IMR-90 (cell line): ENCODE data around the gene ARHGAP18. TPM values are rescaled to one million over a fixed set of nuclear protein-coding genes. Genes with fewer than 3 reads are reported as not detected.

Source experiments
- ATAC-seq: fragments of 200-7000 bp; cut with Tn5 transposase; 2 replicates; pipeline ENCODE4 v1.9.1; 2020; ENCODE audit warnings: low read depth, mild to moderate bottlenecking, moderate library complexity
- BruUV-seq: library from RNA; stranded (reverse); fragments of 400-500 nt; replicated peaks from 2 replicates; lab custom pipeline; 2021; lab: Mats Ljungman, UMichigan
- CTCF ChIA-PET: fragments of 300-600 bp; formaldehyde crosslinking; extraction: SDS; loops from one replicate; lab custom pipeline; 2021; ENCODE audit warnings: antibody characterized with exemption; lab: Yijun Ruan, JAX
- POLR2A ChIA-PET: fragments of 300-600 bp; sonication (Branson Sonifier 250); formaldehyde crosslinking; loops from one replicate; lab custom pipeline; 2022; ENCODE audit warnings: antibody characterized with exemption; ENCODE audit not compliant: unreplicated experiment; lab: Charles Lee
- DNase-seq: peaks from one replicate; pipeline ENCODE4 v3.0.0; 2013
- H2AFZ ChIP-seq: replicated peaks from 2 replicates; pipeline ENCODE3; 2013; ENCODE audit warnings: low read length, mild to moderate bottlenecking; ENCODE audit not compliant: poor library complexity
- H2AK5ac ChIP-seq: 2 replicates; pipeline ENCODE4 v1.6.1; 2013; ENCODE audit warnings: low read depth, low read length, inconsistent platforms
- H2AK9ac ChIP-seq: replicated peaks from 2 replicates; pipeline ENCODE3; 2013; ENCODE audit warnings: mild to moderate bottlenecking, low read depth, low read length, moderate library complexity; ENCODE audit not compliant: poor library complexity
- H2BK120ac ChIP-seq: 2 replicates; pipeline ENCODE4 v1.6.1; 2013; ENCODE audit warnings: low read depth, low read length, inconsistent platforms
- H2BK15ac ChIP-seq: 3 replicates; pipeline ENCODE4 v1.6.1; 2013; ENCODE audit warnings: low read depth, low read length, inconsistent platforms
- H2BK20ac ChIP-seq: 2 replicates; pipeline ENCODE4 v1.6.1; 2013; ENCODE audit warnings: low read depth, mild to moderate bottlenecking, inconsistent platforms, low read length, moderate library complexity
- H2BK5ac ChIP-seq: 2 replicates; pipeline ENCODE4 v1.6.1; 2013; ENCODE audit warnings: mild to moderate bottlenecking, low read depth, low read length, inconsistent platforms; ENCODE audit not compliant: poor library complexity, severe bottlenecking
- H3K14ac ChIP-seq: replicated peaks from 2 replicates; pipeline ENCODE4 v1.6.1; 2013; ENCODE audit warnings: low read depth, low read length, inconsistent platforms
- H3K18ac ChIP-seq: 2 replicates; pipeline ENCODE4 v1.6.1; 2013; ENCODE audit warnings: low read depth, low read length, control low read depth
- H3K23ac ChIP-seq: 2 replicates; pipeline ENCODE4 v1.6.1; 2013; ENCODE audit warnings: low read depth, low read length, inconsistent platforms
- H3K27ac ChIP-seq: 2 replicates; pipeline ENCODE4 v1.5.1; 2013; ENCODE audit warnings: mild to moderate bottlenecking, control low read depth, low read length; ENCODE audit not compliant: insufficient read depth
- H3K27me3 ChIP-seq: 2 replicates; pipeline ENCODE4 v1.6.1; 2013; ENCODE audit warnings: low read length; ENCODE audit not compliant: control insufficient read depth, insufficient read depth
- H3K36me3 ChIP-seq: 2 replicates; pipeline ENCODE4 v1.6.1; 2013; ENCODE audit warnings: low read length, mixed read lengths; ENCODE audit not compliant: control insufficient read depth, insufficient read depth
- H3K4ac ChIP-seq: 2 replicates; pipeline ENCODE4 v1.6.1; 2013; ENCODE audit warnings: low read depth, low read length, inconsistent platforms
- H3K4me1 ChIP-seq: 2 replicates; pipeline ENCODE4 v1.6.1; 2013; ENCODE audit warnings: low read length, mixed read lengths; ENCODE audit not compliant: control insufficient read depth, insufficient read depth
- H3K4me2 ChIP-seq: 2 replicates; pipeline ENCODE4 v1.6.1; 2013; ENCODE audit warnings: low read depth, mild to moderate bottlenecking, control low read depth, low read length, moderate library complexity
- H3K4me3 ChIP-seq: 2 replicates; pipeline ENCODE4 v1.5.1; 2013; ENCODE audit warnings: low read depth, mild to moderate bottlenecking, control low read depth, low read length, moderate library complexity; ENCODE audit not compliant: insufficient read depth
- H3K56ac ChIP-seq: 2 replicates; pipeline ENCODE4 v1.6.1; 2013; ENCODE audit warnings: low read length, inconsistent platforms; ENCODE audit not compliant: insufficient read depth; ENCODE audit errors: extremely low read depth
- H3K79me1 ChIP-seq, 2 experiments: 2 replicates each; pipeline ENCODE4 v1.6.1; 2013; ENCODE audit warnings: low read length in 2 of 2, inconsistent platforms in 1 of 2, low read depth in 1 of 2
- H3K9ac ChIP-seq: 2 replicates; pipeline ENCODE4 v1.6.1; 2013; ENCODE audit warnings: low read depth, low read length, control low read depth
- H3K9me1 ChIP-seq: 2 replicates; pipeline ENCODE4 v1.6.1; 2013; ENCODE audit warnings: low read length, inconsistent platforms; ENCODE audit not compliant: insufficient read depth
- H3K9me3 ChIP-seq: 2 replicates; pipeline ENCODE4 v1.6.1; 2013; ENCODE audit warnings: low read length; ENCODE audit not compliant: control insufficient read depth, insufficient read depth
- H4K20me1 ChIP-seq: 2 replicates; pipeline ENCODE4 v1.6.1; 2013; ENCODE audit warnings: low read length, inconsistent platforms; ENCODE audit not compliant: insufficient read depth
- H4K5ac ChIP-seq: 2 replicates; pipeline ENCODE4 v1.6.1; 2013; ENCODE audit warnings: mild to moderate bottlenecking, low read depth, low read length, control low read depth
- H4K8ac ChIP-seq, 2 experiments: 2 replicates each; pipeline ENCODE4 v1.6.1; 2013; ENCODE audit warnings: low read depth in 2 of 2, low read length in 2 of 2, control low read depth in 1 of 2, inconsistent platforms in 1 of 2
- H4K91ac ChIP-seq: 2 replicates; pipeline ENCODE4 v1.6.1; 2013; ENCODE audit warnings: low read depth, low read length, inconsistent platforms; ENCODE audit not compliant: insufficient read depth
- BHLHE40 ChIP-seq: fragments of 150-350 bp; IDR thresholded peaks from 2 replicates; pipeline ENCODE4 v1.6.1; 2016; ENCODE audit warnings: mild to moderate bottlenecking, low read depth, low read length
- RCOR1 ChIP-seq: IDR thresholded peaks from 2 replicates; pipeline ENCODE4 v1.6.1; 2012; ENCODE audit warnings: mild to moderate bottlenecking, low read length, improper control_type of control experiment; ENCODE audit not compliant: insufficient replicate concordance
- WGBS, 2 experiments: methylation state at CpG; one replicate each; pipeline versions ENCODE4 v1.1.5 to v1.1.7; 2013; ENCODE audit warnings: missing lambda C conversion rate in 2 of 2; ENCODE audit not compliant: insufficient read length in 1 of 2; ENCODE audit errors: extremely low coverage in 2 of 2; 5-methylcytosine and 5-hydroxymethylcytosine counted together
- dilution Hi-C: fragments of 300-500 bp; cut with HindIII; formaldehyde crosslinking; loops from one replicate; pipeline ENCODE4 v1.14.3; 2018; ENCODE audit warnings: low sequenced_read_pairs; ENCODE audit not compliant: unreplicated experiment
- in situ Hi-C: fragments of 300-500 bp; cut with MboI; formaldehyde crosslinking; loops from 3 replicates; pipeline ENCODE4 v1.14.3; 2019; ENCODE audit warnings: low sequenced_read_pairs, inconsistent platforms, mixed read lengths
- intact Hi-C: fragments of 100-400 bp; cut with micrococcal nuclease; formaldehyde crosslinking; loops from 2 replicates; pipeline ENCODE4 v1.10.0; 2022
- polyA plus RNA-seq, 3 experiments: library from polyadenylated mRNA; depleted of rRNA; stranded (reverse); fragments of >200 nt; gene quantifications; 2 replicates each; pipeline ENCODE4 v1.2.3, GENCODE V29; 2012; ENCODE audit warnings: low replicate concordance in 1 of 3
- total RNA-seq: library from RNA; depleted of rRNA; stranded (reverse); fragments of >200 nt; gene quantifications from 2 replicates; pipeline ENCODE4 v1.2.3, GENCODE V29; 2012

ARHGAP18 gene
- total and polyA plus RNA-seq, 2 of the 4 experiments (the other 2 are of a cell fraction), result 6.2 to 17.0 TPM

GRCh38 chr6:129615496-129615895 is 94.5 kb downstream of the ARHGAP18 start:
- intact Hi-C loops (no loop called here), in situ Hi-C loops (loop anchor here (10.0 kb wide), 1 partner anchor 129 kb away; no protein-coding TSS in a partner anchor)
- WGBS, 2 experiments, result no CpG with 5 or more reads among the region's 3 CpGs

More at GRCh38 chr6:129615496-129615895, 94.5 kb downstream of the ARHGAP18 start:
- no peak overlapping the region for H2BK120ac ChIP-seq
- no peak overlapping the region for H3K23ac ChIP-seq
- no peak overlapping the region for H3K56ac ChIP-seq
- no peaks in the 10 kb centered on the region for H3K27me3 ChIP-seq
- POLR2A ChIA-PET, result no interaction called here
- H4K91ac ChIP-seq, result no peak overlapping the region
- no peaks in the 10 kb centered on the region for H3K9me1 ChIP-seq
- H3K36me3 ChIP-seq, result no peaks in the 10 kb centered on the region; the same call in 1 of the 2 replicates
- H3K18ac ChIP-seq, result no peak overlapping the region
- DNase-seq, result no peak
- CTCF ChIA-PET, result no interaction called here
- no peaks in the 10 kb centered on the region for H4K20me1 ChIP-seq
- H3K27ac ChIP-seq, result no peak overlapping the region
- H3K4me2 ChIP-seq, result no peak overlapping the region
- dilution Hi-C loops, result no loop called here
- no peak overlapping the region for H3K4me3 ChIP-seq
- no peak overlapping the region for H3K4ac ChIP-seq
- no peak overlapping the region for H3K14ac ChIP-seq
- H3K79me1 ChIP-seq, result peaks cover 0 to 3% of the 10 kb centered on the region in 2 experiments; a peak in 1 of 4 replicates
- no peak overlapping the region for H4K5ac ChIP-seq
- 0 out of 2 replicates have a peak, but pooled peaks cover 1% of the 10 kb centered on the region for H3K4me1 ChIP-seq
- no peak overlapping the region for H2BK5ac ChIP-seq
- ATAC-seq, result no peak
- H2AK5ac ChIP-seq, result no peak overlapping the region
- H2BK20ac ChIP-seq, result no peak overlapping the region
- no peak overlapping the region for H2BK15ac ChIP-seq
- no peak overlapping the region for H4K8ac ChIP-seq
- no TSS peak for BruUV-seq
- TF ChIP-seq RCOR1, result no peak
- TF ChIP-seq BHLHE40, result no peak
- H2AFZ ChIP-seq, result no peak overlapping the region
- H3K9ac ChIP-seq, result no peak overlapping the region
- H3K9me3 ChIP-seq, result no peaks in the 10 kb centered on the region
- no peak overlapping the region for H2AK9ac ChIP-seq
